ENCODE results near the gene SLC25A46.
"Not testable (repeated sequence)": the region's sequence is repeated elsewhere in the genome, so short reads cannot be mapped to it uniquely, and the experiment has no call there.

Gene SLC25A46

GRCh38 chr5:110707260-110707844 is 31.5 kb upstream of the SLC25A46 start:
- no peak for DNase-seq (ENCODE audit: low read depth)
- TF ChIP-seq CTCF (IDR thresholded peaks at IDR 0.05; ENCODE audit: control insufficient read depth, insufficient read depth, low read depth, low read length, missing control alignments) = no peak
- H3K4me3 ChIP-seq (ENCODE audit: control insufficient read depth, low read depth, low read length) = no peak overlapping the region

DNA sequence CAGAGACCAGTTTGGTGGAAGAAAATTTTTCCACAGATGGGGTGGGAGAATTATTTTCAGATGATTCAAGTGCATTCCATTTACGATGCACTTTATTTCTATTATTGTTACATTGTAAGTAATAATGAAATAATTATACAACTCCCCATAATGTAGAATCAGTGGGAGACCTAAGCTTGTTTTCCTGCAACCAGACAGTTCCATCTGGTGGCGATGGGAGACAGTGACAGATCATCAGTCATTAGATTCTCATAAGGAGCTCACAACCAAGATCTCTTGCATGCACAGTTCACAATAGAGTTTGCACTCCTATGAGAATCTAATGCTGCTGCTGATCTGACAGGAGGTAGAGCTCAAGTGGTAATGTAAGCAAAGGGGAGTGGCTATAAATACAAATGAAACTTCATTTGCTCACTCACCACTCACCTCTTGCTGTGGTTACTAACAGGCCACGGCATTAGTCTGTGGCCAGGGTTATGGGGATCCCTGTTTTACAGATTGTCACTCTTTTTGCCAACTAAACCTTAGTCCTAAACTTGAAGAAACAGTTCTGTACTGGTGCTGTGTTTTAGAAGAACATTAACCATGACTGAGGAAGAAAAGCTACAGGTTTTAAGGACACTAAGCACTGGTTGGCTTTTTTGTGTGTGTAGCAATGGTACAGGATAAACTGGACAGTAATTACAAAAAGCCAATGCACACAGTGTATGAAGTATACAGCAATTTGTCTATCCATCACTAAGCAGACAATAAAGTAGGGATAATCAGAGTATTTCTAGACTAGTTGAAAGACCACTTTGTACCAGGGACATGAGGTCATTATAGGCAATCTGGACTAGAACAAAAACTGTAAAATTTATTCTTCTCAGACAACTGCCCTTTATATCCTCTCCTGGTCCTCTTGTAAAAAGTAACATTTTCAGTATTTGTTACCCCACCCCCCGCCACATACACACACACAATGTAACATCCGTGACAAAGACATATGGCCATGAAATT is 22.3 kb upstream of the SLC25A46 start:
- TF ChIP-seq CTCF (IDR thresholded peaks at IDR 0.05; ENCODE audit: control insufficient read depth, insufficient read depth, low read depth, low read length, missing control alignments) = no peak
- DNase-seq (ENCODE audit: low read depth) = no peak
- no peak overlapping the region for H3K4me3 ChIP-seq (ENCODE audit: control insufficient read depth, low read depth, low read length)

DNA sequence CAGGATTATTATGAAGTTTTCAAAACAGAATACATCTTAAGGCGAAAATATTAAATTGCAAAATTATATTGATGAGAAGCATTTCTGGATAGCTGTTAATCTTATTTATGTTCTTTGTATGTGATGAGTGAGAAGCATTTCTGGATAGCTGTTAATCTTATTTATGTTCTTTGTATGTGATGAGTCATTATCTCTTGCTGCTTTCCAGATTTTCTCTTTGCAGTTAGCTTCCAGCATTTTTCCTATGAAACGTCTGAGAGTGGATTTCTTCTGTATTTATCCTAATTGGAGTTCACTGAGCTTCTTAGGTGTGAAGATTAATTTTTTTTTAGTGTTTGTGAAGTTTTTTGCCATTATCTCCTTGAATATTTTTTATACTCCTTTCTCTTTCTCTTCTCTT is 20.5 kb upstream of the SLC25A46 start:
- no peak for DNase-seq (ENCODE audit: low read depth)
- H3K4me3 ChIP-seq (ENCODE audit: control insufficient read depth, low read depth, low read length) = no peak overlapping the region

DNA sequence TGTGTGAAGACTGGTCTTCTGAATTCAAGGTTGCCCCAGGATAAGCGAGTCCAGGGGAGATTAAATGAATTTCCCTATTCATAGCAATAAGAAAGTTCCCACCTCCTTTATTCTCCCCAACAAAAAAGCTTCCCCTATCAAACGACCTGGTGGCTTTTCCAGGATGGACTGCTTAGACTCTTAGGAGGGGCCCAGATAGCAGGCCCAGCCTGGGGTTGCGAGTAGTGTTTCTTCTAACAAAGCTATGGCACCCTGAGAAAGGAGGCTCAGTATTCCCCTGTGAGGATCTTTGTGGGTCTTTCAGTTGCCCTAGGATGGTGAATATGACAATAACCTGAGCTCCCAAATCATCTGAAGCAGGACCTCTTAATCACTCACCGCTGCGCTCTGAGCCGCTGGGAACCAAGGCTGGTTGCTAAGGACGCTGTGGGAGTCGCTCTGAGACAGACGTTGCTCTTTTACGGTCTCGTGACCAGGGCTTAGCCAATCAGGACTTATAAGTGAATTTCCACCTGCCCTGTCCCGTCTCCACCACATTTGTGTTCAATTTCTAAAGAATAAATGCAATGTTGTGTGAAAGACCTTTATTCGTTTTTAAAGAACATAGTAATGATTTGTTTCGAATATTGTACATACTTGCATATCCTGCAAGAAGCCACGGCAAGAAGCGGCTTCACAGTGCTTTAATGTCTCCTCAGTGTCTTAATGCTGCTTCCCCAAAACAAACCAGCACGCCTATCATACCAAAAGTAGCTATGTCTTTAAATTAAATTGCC is 12.4 kb upstream of the SLC25A46 start, which contains the start of gene TMEM232:
Gene TMEM232, minus strand, starts transcription at position 423 of the 776 bp plus-strand sequence. CDS start 59,319 bp downstream, outside the sequence.
- no peak for DNase-seq (ENCODE audit: low read depth)
- H3K4me3 ChIP-seq (ENCODE audit: control insufficient read depth, low read depth, low read length) = no peak within 1 kb of the TSS
- TF ChIP-seq CTCF (IDR thresholded peaks at IDR 0.05; ENCODE audit: control insufficient read depth, insufficient read depth, low read depth, low read length, missing control alignments) = no peak

More for the DNA sequence above, 20.5 kb upstream of the SLC25A46 start:
- no peak for TF ChIP-seq CTCF (IDR thresholded peaks at IDR 0.05; ENCODE audit: control insufficient read depth, insufficient read depth, low read depth, low read length, missing control alignments)

DNA sequence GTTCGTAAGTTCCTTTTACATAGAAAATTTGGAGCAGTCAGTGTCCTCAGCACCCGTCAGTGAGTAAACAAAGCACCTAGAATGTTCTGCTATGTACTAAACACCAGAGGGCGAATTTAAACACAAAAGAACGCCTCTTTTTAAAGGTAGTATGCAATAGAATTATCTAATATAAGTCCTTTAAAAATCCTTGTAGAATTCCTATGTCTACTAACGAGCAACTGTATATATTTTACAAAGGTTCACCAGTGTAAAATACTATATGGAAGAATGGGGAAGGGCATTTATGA is 11.8 kb upstream of the SLC25A46 start:
- TF ChIP-seq CTCF (IDR thresholded peaks at IDR 0.05; ENCODE audit: control insufficient read depth, insufficient read depth, low read depth, low read length, missing control alignments) = peak; percentile 5
- no peak overlapping the region for H3K4me3 ChIP-seq (ENCODE audit: control insufficient read depth, low read depth, low read length)
- no peak for DNase-seq (ENCODE audit: low read depth)

DNA sequence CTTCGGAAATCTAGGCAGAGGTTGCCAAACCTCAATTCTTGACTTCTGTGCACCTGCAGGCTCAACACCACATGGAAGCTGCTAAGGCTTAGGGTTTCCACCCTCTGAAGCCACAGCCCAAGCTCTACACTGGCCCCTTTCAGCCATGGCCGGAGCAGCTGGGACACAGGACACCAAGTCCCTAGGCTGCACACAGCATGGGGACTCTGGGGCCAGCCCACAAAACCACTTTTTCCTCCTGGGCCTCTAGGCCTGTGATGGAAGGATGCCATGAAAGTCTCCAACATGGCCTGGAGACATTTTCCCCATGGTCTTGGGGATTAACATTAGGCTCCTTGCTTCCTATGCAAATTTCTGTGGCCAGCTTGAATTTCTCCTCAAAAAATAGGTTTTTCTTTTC is 7.3 kb upstream of the SLC25A46 start:
- DNase-seq (ENCODE audit: low read depth); H3K4me3 ChIP-seq (ENCODE audit: control insufficient read depth, low read depth, low read length): not testable (repeated sequence)
